LNCAP (cell line): ENCODE results near the gene ANXA4.

Experiments used
- TF ChIP-seq, protein P1 (sequence below): fragments of 450-650 bp; IDR thresholded peaks from 2 replicates; pipeline ENCODE4 v1.5.1; 2017; ENCODE audit warnings: mild to moderate bottlenecking

The ANXA4 gene

DNA sequence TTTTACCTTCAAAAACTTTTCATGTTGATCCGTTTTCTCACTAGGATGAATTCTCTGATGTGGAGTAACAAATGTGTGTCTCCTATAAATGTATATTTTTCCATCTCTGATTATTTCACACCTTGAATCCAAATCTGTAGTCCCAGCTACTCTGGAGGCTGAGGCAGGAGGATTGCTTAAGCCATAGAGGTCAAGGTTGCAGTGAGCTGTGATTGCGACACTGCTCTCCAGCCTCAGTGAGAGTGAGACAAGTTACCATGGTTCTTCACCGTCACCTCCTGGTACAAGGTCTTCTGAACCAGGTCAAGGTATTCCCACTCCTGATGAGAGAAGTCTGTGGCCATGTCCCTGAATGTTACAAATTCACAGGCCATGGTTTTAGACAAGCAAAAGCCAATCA, 102.6 kb downstream of the ANXA4 start:
- TF ChIP-seq, protein P1, sequence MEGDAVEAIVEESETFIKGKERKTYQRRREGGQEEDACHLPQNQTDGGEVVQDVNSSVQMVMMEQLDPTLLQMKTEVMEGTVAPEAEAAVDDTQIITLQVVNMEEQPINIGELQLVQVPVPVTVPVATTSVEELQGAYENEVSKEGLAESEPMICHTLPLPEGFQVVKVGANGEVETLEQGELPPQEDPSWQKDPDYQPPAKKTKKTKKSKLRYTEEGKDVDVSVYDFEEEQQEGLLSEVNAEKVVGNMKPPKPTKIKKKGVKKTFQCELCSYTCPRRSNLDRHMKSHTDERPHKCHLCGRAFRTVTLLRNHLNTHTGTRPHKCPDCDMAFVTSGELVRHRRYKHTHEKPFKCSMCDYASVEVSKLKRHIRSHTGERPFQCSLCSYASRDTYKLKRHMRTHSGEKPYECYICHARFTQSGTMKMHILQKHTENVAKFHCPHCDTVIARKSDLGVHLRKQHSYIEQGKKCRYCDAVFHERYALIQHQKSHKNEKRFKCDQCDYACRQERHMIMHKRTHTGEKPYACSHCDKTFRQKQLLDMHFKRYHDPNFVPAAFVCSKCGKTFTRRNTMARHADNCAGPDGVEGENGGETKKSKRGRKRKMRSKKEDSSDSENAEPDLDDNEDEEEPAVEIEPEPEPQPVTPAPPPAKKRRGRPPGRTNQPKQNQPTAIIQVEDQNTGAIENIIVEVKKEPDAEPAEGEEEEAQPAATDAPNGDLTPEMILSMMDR, result no peak

- TF ChIP-seq, protein P1, result no peak
These were observed 104.5 kb downstream of the ANXA4 start for GRCh38 chr2:69846182-69847067.

DNA sequence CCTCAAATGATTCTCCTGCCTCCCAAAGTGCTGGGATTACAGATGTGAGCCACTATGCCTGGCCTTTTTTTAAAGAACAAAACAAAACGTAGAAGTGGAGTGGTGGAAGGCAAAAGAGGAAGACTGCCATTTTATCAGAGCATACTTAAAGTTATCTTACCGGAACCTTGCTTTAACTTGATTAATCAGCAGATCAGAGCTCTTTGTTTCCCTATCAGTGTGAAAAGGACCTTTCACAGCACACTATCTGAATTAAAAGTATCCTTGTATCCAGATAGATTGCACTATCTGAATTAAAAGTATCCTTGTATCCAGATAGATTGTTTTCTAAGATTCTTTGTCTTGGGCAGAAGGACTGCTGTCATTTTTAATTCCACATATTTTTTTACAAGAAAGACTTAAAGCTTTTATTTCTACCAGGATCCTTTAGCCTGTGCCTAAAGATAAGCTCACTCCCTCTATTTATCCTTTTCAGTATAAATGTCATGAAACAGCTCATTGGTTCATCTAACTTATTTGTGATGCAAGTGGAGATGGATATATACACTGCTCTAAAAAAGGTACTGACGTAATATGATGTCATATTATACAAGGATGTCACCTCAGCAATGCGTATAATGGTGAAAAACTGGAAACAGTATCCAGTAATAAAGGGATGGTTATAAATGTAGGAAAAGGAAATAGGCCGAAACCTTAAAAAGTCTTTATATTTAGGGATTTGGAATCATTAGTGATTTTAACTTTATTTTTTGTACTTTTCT, 105.3 kb downstream of the ANXA4 start:
- TF ChIP-seq, protein P1, result no peak

GRCh38 chr2:69848186-69848790, 106.4 kb downstream of the ANXA4 start:
- TF ChIP-seq, protein P1, result no peak

DNA sequence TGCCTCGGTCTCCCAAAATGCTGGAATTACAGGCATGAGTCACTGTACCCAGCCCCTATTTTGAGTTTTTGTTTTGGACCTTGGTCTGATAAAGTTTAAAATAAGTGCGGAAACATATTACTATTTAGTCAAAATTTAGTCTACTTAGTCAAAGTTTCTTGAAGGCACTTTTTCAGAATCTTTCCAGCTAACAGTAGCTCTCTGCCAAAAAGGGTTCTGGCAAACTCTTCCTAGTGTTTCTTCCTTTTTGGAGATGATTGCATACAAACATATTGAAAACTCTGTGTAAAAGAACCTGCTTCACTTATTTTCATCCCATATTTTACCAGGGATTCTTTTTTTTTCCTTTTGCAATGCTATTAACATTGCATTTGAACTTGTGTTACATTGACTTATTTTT, 116.3 kb downstream of the ANXA4 start:
- TF ChIP-seq, protein P1, result no peak

GRCh38 chr2:69863298-69863697, 121.4 kb downstream of the ANXA4 start:
- TF ChIP-seq, protein P1, result no peak
